ENCODE data around the gene NECTIN2. TPM values are rescaled to one million over a fixed set of nuclear protein-coding genes. Genes with fewer than 3 reads are reported as not detected.

The NECTIN2 gene
- 60.0 TPM for total RNA-seq
- long read RNA-seq, transcript NECTIN2-202 (6 exons, 2,112 nt): major isoform, 120 of 151 reads
- long read RNA-seq, transcript NECTIN2-201 (9 exons, 2,466 nt): minor isoform, 5 of 151 reads
- long read RNA-seq, partial matches to known transcripts: 11 of 151 reads
- long read RNA-seq, other reads (novel, unspliced or antisense): 15 of 151 reads

DNA sequence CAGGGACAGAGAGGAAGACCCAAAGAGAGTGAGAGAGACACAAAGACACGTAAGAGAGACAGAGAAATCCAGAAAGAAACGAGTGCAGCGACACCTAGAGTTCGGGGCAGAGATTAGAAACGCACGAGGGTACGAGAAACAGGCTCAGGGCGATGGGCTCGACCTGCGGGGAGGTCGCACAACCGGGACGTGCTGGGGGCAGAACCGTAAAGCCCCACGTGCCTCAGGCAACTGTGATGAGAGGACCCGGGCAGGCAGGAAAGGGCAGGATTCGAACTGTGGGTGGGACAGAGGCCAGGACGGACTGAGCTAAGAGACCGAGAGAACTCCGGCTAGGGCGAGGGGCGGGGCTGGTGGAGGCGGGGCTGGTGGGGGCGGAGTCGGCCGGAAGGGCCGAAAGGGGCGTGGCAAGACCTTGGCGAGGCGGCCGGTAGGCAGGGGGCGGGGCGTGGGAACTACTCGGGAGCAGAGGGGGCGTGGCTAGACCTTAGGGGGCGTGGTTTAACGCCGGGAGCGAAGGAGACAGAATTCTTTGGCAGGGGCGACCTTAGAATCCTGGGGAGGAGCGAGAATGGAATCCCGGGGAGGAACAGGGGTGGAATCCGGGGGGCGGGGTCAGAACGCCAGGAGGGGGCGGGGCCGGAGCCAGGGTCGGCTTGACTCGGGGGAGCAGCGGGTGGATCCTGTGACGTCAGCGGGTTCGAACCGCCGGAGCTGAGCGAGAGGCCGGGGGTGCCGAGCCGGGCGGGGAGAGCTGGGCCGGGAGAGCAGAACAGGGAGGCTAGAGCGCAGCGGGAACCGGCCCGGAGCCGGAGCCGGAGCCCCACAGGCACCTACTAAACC lies at the start of gene NECTIN2:
NECTIN2 (plus strand) TSS at position 686 of the 843 bp plus-strand sequence. CDS start 229 bp downstream, outside the sequence.
- intact Hi-C loops (cut with DNase I): loop anchor here (1.0 to 10.0 kb wide), 6 partner anchors 37 to 121 kb away; partner anchors contain the start of genes BCAM and TOMM40
- peak; percentile 100 for DNase-seq (ENCODE audit: low spot score)

DNA sequence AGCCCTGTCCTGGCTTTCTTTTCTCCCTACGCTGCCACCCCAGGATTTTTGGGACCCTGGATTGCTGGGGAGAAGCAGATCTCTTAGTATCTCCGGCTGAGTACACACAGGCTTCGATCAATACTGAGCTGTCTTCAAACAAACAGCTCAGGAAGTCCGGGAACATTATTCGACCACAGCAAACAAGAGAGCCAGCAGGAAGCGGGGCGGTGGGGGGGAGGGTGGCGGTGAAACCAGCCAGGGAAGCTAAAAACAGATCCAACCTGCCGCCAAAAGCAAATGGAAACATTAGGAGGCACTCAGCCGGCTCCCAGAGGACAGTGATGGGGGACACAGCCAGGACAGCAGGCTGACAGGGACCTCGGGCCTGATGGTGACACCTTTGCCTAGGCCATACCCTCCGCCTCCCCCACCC lies 49.4 kb upstream of the NECTIN2 start:
- peak; percentile 82 for DNase-seq (ENCODE audit: low spot score)
- intact Hi-C loops (cut with DNase I): loop anchor here (2.0 kb wide), 1 partner anchor 48 kb away; no protein-coding TSS in a partner anchor

DNA sequence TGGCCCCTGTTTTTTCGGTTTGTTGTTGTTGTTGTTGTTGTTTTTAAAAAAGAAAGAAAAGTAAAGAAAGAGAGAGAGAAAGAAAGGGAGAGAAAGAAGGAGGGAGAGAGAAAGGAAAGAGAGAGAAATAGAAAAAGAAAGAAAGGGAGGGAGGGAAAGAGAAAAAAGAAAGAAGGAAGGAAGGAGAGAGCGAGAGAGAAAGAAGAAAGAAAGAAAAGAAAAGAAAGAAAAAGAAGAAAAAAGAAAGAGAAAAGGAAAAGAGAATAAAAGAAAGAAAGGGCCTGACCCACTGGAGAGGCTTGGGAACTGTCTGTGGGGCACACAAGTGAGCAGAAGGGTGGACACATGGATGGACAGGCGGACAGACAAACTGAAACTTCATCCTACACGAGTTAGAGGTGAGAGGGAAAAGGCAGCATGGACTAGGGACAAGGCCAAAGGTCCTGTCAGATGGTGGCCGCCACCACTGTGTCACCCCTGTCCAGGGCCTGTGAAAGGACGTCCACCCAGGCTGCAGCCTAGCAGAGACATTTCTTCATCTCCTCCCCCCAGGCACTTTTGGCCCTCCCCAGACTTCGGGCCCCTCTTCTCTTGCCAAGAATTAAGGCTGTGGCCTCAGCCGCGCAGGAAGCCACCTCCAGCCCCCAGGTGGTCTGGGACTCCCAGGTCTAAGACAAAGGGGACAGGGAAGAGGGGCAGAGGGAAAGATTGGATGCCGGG lies 46.3 kb upstream of the NECTIN2 start:
- intact Hi-C loops (cut with DNase I): loop anchor here (1.0 kb wide), 1 partner anchor 46 kb away; no protein-coding TSS in a partner anchor
- DNase-seq (ENCODE audit: low spot score): no peak

DNA sequence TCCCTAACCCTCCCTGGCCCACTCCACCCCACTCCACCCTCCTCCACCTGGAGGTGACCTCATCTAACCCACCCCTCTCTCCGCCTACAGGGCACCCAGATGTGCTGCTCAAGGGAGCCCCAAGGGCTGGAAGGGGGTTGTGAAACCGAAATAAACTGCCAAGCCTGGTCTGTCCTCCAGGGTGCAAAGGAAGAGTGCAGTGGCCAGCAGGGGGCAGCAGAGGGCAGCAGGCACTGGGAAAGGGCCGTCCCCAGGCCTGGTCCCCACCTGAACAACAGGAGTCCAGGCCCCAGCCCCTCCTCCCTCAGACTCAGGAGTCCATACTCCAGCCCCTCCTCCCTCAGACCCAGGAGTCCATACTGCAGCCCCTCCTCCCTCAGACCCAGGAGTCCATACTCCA lies 45.6 kb upstream of the NECTIN2 start:
- peak; percentile 91 for DNase-seq (ENCODE audit: low spot score)
- intact Hi-C loops (cut with DNase I): loop anchor here (1.0 kb wide), 1 partner anchor 45 kb away; no protein-coding TSS in a partner anchor

DNA sequence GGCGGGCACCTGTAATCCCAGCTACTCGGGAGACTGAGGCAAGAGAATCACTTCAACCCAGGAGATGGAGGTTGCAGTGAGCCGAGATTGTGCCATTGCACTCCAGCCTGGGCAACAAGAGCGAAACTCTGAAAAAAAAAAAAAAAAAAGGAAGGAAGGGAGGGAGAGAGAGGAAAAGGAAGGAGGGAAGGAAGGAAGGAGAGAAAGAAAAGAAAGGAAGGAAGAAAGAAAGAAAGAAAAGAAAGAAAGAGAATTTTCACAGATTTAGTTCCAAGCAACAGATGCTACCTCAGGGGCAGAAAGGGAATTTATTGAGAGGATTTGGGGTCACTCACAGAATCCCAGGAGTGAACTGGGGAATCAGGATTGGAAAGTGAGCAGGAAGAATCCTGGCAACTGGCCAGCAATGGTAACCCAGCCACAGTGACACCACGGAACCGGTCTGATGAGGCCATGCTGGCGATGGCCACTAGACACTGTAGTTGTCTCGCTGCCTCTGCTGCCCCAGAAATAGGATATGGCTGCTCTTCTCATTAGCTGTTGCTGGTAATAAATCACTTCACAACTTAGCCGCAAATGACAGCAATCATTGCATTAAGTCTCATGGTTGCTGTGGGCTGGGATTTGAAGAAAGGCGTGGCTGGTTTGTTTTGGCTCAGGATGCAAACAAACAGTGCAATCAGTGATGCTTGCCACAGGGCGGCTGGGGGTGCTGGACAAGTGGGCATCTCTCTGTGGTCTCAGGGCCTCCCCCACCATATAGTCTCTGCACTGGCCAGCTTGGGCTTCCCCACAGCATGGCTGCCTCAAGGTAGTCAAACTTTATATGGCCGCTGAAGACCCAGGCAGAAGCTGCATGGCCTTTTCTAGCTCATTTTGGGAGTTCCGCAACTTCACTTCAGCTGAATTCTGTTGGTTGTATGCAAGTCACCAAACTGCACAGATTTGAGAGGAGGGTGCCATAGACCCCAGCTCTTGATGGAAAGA lies 42.4 kb upstream of the NECTIN2 start:
- DNase-seq (ENCODE audit: low spot score): no peak
- intact Hi-C loops (cut with DNase I): no loop called here

DNA sequence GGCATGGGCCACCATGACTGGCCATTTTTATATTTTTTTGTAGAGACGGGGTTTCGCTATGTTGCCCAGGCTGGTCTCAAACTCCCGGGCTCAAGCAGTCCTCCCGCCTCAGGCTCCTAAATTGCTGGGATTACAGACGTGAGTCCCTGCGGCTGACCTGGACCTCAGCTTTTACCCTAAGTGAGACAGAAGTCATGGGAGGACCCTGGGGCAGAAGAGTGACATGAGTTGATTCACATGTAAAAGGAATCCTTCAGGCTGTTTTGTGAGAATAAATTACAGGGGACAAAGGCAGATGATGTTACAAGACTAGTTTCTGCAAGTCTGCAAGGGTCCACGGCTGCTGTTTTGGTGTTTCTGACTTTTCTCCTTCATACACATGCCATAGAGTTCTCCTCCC lies 39.8 kb upstream of the NECTIN2 start:
- no peak for DNase-seq (ENCODE audit: low spot score)
- intact Hi-C loops (cut with DNase I): loop anchor here (2.0 kb wide), 1 partner anchor 21 kb away; no protein-coding TSS in a partner anchor

DNA sequence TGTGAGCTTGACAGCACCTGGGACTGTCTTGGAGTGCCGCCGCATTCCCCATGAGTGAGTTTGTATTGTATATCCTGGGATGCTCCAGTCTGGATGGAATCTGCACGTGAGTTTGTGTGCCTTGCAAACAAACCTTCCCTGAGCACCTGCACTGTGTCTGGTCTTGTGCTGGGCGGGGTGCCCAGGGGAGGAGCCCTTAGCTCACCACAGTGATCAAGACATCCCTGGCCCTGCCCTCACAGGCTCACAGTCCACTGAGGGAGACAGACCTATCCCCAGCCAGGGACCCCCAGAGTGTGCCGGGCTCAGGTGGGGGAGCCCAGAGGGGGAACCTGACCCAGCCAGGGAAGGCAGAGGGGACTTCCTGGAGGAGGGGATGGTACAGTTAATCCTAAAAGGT lies 38.9 kb upstream of the NECTIN2 start:
- intact Hi-C loops (cut with DNase I): loop anchor here (2.0 kb wide), 1 partner anchor 22 kb away; no protein-coding TSS in a partner anchor
- no peak for DNase-seq (ENCODE audit: low spot score)

DNA sequence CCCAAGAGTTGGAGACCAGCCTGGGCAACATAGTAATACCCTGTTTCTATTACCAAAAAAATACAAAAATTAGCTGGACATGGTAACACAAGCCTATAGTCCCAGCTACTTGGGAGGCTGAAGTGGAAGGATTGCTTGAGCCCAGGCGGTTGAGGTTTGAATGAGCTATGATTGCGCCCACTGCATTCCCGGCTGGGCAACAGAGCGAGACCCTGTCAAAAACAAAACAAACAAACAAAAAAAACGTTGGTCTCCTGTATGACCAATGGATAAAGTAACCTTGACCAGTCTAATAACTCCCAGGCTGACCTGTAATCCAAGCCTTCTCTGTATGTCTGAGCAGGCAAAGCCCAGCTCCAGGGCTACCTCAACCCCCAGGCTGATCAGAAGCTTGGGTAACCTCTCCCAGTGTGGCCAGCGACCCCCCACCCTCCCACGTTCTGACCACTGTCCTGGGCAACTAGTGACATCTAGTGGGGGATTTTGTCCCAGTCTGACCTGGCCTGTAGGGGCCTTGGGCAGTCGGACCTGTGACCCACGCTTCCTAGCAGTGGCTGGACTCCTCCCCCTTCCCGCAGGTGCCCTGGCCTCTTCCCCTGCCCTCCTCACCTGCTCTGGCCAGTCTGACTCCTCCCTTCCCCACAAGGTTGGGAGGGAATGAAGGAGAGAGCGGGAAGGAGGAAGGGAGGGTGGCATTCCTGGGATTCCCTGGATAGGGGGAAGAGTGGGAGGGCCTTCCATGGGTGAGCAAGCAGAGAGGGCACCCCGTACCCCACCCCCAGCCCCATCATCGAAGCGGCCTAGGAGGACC lies 38.2 kb upstream of the NECTIN2 start:
- intact Hi-C loops (cut with DNase I): loop anchor here (2.0 kb wide), 2 partner anchors 23 to 37 kb away; no protein-coding TSS in a partner anchor
- DNase-seq (ENCODE audit: low spot score): no peak

DNA sequence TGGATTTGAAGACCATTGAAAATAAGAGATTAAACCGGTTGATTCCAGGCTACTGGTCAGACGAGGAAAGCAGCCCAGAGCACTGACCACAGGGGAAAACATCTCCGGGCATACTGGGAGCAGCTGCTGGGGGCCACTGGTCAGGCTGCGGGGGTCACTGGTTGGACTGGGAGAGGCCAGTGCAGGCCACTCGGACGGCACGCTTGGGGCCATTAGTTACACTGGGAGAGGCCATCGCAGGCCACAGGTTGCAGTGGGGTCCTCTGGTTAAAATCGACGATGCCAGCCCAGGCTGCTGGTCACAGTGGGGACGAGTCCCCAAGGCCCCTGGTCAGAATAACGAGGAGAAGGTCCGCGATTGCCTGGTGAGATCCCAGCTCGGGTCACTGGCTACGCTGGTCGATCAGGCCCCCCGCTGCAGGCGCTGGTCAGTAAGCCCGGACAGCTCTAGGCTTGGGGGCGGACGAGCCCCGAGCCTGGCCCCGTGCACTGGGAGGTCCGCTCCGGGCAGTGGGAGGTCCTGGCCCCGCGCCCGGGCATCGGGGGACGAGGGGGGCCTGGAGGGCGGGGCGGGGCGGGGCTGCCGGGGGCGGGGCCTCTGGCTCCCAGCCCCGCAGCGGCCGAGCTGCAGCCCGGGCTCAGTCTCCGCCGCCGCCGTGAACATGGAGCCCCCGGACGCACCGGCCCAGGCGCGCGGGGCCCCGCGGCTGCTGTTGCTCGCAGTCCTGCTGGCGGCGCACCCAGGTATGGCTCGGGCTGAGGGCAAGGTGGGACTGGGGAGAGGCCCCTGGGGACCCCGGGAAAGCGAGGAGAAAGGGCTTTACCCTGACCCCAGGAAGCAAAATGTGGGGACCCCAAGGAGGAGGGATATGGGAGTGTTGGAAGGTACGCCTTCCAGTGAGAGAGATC lies 37.4 kb upstream of the NECTIN2 start, which contains the start of gene BCAM:
BCAM (plus strand) TSS at position 641 of the 909 bp plus-strand sequence; CDS start at position 663, 22 bp downstream.
- intact Hi-C loops (cut with DNase I): loop anchor here (2.0 kb wide), 1 partner anchor 36 kb away; no protein-coding TSS in a partner anchor
- DNase-seq (ENCODE audit: low spot score): peak; percentile 90

DNA sequence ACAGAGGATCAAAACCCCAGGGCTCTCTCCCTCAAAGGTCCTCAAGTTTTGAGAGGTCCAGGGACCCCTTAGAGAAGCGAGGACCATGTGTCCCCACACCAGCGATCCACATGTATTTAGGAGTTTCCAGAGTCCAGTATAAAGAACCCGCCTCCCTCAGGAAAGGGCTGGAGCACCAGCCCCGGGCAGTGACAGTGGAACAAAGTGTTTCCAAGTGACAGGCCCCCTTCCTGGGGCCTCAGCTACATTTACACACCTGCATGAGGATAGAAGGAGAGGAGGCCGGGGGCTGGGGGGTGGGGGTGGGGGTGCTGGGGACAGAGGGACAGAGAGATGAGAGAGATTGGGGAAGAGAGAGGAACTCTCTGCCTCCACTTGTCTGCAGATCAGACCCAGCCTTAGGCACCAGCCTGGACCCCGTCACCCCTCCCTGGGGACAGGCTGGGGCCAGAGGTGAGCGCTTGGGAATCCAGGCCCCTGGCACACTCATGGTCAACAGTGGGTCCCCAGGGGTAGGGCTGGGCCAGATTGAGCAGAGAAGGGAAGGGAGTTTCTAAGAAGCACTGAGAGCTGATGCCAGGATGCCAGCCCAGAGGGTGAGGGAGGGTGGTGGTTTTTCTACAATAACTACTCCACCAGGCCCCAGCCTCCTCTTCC lies 36.4 kb upstream of the NECTIN2 start:
- DNase-seq (ENCODE audit: low spot score): no peak
- intact Hi-C loops (cut with DNase I): loop anchor here (2.0 kb wide), 1 partner anchor 35 kb away; no protein-coding TSS in a partner anchor

DNA sequence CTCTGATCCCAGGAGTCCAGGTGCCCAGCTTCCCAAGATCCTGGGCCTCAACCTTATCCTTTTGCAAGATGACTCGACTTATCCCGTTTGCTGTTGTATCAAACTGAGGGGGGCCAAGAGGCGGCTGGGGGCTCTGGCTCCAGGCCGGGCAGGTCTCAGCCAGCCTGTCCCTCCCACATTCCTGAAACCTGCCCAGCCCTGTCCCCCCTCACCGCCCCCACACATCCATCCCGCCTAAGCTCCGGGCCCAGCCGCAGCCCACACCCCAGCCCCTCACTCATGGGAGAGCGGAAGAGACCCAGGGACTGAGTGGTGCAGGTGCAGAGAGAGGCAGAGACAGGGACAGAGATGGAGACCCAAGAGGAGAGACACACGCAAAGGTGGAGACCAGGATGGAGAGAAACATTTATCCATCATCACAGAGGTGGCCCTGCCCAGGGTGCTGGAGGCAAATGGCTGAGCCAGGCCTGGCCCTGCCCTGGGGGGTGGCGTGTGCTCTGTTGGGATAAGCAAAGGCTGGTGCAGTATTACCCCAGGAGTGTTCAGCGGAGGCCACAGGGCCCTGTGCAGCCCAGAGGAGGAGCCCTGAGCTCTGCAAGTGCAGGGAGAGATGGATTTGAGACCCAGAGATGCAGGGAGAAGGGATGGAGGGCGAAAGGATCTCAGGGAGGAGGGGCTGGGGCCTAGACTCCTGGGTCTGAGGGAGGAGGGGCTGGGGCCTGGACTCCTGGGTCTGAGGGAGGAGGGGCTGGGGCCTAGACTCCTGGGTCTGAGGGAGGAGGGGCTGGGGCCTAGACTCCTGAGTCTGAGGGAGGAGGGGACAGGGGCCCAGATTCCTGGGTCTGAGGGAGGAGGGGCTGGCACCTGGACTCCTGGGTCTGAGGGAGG lies 35.6 kb upstream of the NECTIN2 start:
- no peak for DNase-seq (ENCODE audit: low spot score)
- intact Hi-C loops (cut with DNase I): no loop called here

DNA sequence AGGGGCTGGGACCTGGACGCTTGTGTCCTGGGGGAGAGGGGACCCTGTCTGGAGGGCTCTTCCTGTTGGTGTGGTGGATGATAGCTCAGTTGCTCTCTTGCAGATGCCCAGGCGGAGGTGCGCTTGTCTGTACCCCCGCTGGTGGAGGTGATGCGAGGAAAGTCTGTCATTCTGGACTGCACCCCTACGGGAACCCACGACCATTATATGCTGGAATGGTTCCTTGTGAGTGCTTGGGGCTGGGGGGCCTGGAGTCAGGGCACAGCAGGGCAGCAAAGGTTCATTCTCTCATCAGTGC lies 35.0 kb upstream of the NECTIN2 start:
- intact Hi-C loops (cut with DNase I): no loop called here
- DNase-seq (ENCODE audit: low spot score): no peak

DNA sequence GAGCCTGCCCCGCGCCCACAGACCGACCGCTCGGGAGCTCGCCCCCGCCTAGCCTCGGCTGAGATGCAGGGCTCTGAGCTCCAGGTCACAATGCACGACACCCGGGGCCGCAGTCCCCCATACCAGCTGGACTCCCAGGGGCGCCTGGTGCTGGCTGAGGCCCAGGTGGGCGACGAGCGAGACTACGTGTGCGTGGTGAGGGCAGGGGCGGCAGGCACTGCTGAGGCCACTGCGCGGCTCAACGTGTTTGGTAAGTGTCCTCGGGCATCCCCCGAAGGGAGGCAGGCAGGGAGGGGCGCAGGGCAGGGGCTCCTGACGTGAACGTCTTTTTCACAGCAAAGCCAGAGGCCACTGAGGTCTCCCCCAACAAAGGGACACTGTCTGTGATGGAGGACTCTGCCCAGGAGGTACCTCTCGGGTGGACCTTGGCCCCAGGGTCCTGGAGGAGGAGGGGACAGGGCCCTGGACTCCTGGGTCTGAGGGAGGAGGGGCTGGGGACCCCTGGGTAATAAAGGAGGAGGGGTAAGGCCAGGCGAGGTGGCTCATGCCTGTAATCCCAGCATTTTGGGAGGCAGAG lies 33.9 kb upstream of the NECTIN2 start:
- DNase-seq (ENCODE audit: low spot score): no peak
- intact Hi-C loops (cut with DNase I): no loop called here

DNA sequence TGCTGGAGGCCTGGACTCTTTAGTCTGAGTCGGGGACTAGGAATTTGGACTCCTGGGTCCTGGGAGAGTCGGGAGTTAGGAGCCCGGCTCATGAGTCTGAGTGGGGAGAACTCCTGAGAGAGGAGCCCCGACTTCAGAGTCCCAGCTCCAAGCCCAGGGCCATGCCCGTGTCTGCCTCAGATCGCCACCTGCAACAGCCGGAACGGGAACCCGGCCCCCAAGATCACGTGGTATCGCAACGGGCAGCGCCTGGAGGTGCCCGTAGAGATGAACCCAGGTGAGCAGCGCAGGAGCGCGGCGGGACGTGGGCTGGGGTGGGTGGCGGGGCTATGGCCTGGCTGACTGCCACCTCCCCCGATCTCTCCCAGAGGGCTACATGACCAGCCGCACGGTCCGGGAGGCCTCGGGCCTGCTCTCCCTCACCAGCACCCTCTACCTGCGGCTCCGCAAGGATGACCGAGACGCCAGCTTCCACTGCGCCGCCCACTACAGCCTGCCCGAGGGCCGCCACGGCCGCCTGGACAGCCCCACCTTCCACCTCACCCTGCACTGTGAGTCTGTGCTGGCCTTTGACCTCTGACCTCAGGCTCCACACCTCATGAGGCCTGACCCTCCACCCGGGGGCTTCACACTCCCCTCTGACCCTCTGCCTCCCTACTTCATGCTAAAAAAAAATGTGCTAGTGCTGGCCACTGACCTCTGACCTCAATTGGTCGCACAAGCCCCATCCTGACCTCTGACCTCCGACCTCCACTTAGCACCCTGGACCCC lies 32.8 kb upstream of the NECTIN2 start:
- intact Hi-C loops (cut with DNase I): no loop called here

More for the DNA sequence above, 32.8 kb upstream of the NECTIN2 start:
- DNase-seq (ENCODE audit: low spot score): no peak

Measured in cardiac septum (tissue), 1 donor.